Esophagus squamous epithelium (tissue), 4 donors: Measurements from ENCODE around the gene PRSS16.

Experiments used
- CTCF ChIP-seq, 6 experiments: fragments of 450-650 bp in 4 of 6; fragments of 200-600 bp in 2 of 6; sonication (generic) in 2 of 6; IDR thresholded peaks; one replicate each; pipeline ENCODE4 v1.5.1; 2016 to 2019; ENCODE audit warnings: antibody characterized with exemption in 6 of 6, mild to moderate bottlenecking in 4 of 6, moderate library complexity in 4 of 6
- POLR2A ChIP-seq, 4 donors: fragments of 450-650 bp; IDR thresholded peaks; one replicate each; pipeline ENCODE4 v1.6.1; 2017; ENCODE audit warnings: antibody characterized with exemption in 4 of 4, mild to moderate bottlenecking in 4 of 4, moderate library complexity in 3 of 4

GRCh38 chr6:27205375-27206278 is 41.9 kb upstream of the PRSS16 start:
- TF ChIP-seq CTCF (IDR thresholded peaks at IDR 0.05) (no peak), POLR2A (IDR thresholded peaks at IDR 0.05) (no peak)
